RKO (cell line): ENCODE results near the gene NOXA1.
"Not testable (repeated sequence)": the region's sequence is repeated elsewhere in the genome, so short reads cannot be mapped to it uniquely, and the experiment has no call there.

Experiments
- DNase-seq: peaks from one replicate; pipeline ENCODE4 v3.0.0-alpha.2; 2016; ENCODE audit warnings: low spot score

Gene NOXA1

GRCh38 chr9:137465000-137465719, 42.0 kb downstream of the NOXA1 start:
- DNase-seq: no peak

- DNase-seq: no peak
These were observed 42.7 kb downstream of the NOXA1 start for GRCh38 chr9:137465720-137466388.

GRCh38 chr9:137466389-137467085, 43.3 kb downstream of the NOXA1 start:
- not testable (repeated sequence) for DNase-seq

GRCh38 chr9:137467161-137467581, 44.0 kb downstream of the NOXA1 start:
- DNase-seq: no peak

- DNase-seq: no peak
These were observed 44.7 kb downstream of the NOXA1 start for GRCh38 chr9:137467896-137468295.

GRCh38 chr9:137470785-137471184, 47.6 kb downstream of the NOXA1 start:
- no peak for DNase-seq

GRCh38 chr9:137474271-137474670, 51.1 kb downstream of the NOXA1 start:
- no peak for DNase-seq

- no peak for DNase-seq
These were observed 52.5 kb downstream of the NOXA1 start for GRCh38 chr9:137475666-137476065.

GRCh38 chr9:137476856-137477255, 53.7 kb downstream of the NOXA1 start:
- no peak for DNase-seq

- DNase-seq: no peak
These were observed 54.8 kb downstream of the NOXA1 start for GRCh38 chr9:137477778-137478612.

- no peak for DNase-seq
These were observed 55.4 kb downstream of the NOXA1 start for GRCh38 chr9:137478613-137478961.

- DNase-seq: no peak
These were observed 56.0 kb downstream of the NOXA1 start for GRCh38 chr9:137478962-137479861.

GRCh38 chr9:137479892-137480685, 56.9 kb downstream of the NOXA1 start:
- no peak for DNase-seq

- DNase-seq: no peak
These were observed 57.8 kb downstream of the NOXA1 start for GRCh38 chr9:137480686-137481683.

- DNase-seq: peak; percentile 40
These were observed 59.0 kb downstream of the NOXA1 start for GRCh38 chr9:137482094-137482781.
